C4-2B (cell line): Measurements from ENCODE around the gene CD99.

Source experiments
- ZFX ChIP-seq: fragments of 450-650 bp; IDR thresholded peaks from 2 replicates; pipeline ENCODE4 v1.6.1; 2017
- TF ChIP-seq, protein P1 (sequence below): fragments of 450-650 bp; conservative IDR thresholded peaks from 2 replicates; pipeline ENCODE4 v1.5.1; 2017; ENCODE audit warnings: mild to moderate bottlenecking

DNA sequence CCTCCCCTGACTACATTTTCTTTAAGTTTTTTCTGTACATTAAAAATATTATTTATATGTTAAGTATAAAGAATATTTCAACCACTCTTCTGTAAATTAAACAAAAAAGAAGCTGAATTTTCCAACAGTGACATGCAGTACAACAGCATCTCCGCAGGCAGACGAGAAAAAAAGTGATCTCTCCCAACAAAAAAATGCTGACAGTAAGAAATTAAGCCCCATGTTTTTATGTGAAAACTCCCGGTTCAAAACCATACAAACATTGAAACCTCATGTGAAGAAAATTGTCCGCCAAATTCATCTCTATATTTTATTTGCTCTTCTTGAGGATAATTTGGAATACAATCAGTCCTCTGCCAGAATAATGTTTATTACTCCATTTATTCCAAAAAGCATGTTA is 20.1 kb upstream of the CD99 start:
- TF ChIP-seq, protein P1, sequence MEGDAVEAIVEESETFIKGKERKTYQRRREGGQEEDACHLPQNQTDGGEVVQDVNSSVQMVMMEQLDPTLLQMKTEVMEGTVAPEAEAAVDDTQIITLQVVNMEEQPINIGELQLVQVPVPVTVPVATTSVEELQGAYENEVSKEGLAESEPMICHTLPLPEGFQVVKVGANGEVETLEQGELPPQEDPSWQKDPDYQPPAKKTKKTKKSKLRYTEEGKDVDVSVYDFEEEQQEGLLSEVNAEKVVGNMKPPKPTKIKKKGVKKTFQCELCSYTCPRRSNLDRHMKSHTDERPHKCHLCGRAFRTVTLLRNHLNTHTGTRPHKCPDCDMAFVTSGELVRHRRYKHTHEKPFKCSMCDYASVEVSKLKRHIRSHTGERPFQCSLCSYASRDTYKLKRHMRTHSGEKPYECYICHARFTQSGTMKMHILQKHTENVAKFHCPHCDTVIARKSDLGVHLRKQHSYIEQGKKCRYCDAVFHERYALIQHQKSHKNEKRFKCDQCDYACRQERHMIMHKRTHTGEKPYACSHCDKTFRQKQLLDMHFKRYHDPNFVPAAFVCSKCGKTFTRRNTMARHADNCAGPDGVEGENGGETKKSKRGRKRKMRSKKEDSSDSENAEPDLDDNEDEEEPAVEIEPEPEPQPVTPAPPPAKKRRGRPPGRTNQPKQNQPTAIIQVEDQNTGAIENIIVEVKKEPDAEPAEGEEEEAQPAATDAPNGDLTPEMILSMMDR = no peak
- no peak for TF ChIP-seq ZFX
